Measurements from ENCODE around the gene RPTOR. TPM values are rescaled to one million over a fixed set of nuclear protein-coding genes. Genes with fewer than 3 reads are reported as not detected.

The RPTOR gene
- total RNA-seq, 1 experiment from 2014 or later, result 25.1 TPM

- H3K9me3 Mint-ChIP-seq, result no peaks in the 10 kb centered on the region
- no peaks in the 10 kb centered on the region for H4K20me1 ChIP-seq (ENCODE audit: control insufficient read depth, insufficient read depth, insufficient read length)
Observed at GRCh38 chr17:80593181-80593580, 48.5 kb downstream of the RPTOR start.

More at GRCh38 chr17:80593181-80593580, 48.5 kb downstream of the RPTOR start:
- no peaks in the 10 kb centered on the region for H3K4me1 ChIP-seq (ENCODE audit: insufficient read depth, low read length)
- H3K9me3 ChIP-seq (ENCODE audit: control insufficient read depth, low read depth, low read length), result no peaks in the 10 kb centered on the region
- Mint-ChIP-seq H3K27ac (no peak overlapping the region), H3K4me1 (peaks cover 11 to 25% of the 10 kb centered on the region in 2 experiments; a peak in 3 of 4 replicates), H3K36me3 (ENCODE audit: insufficient read depth in 1 of 3, low read depth in 3 of 3) (no peaks in the 10 kb centered on the region), H3K27me3 (ENCODE audit: low read depth) (no peaks in the 10 kb centered on the region; the same call in 1 of the 2 replicates), H3K4me3 (no peak overlapping the region)
- H3K79me2 ChIP-seq (ENCODE audit: insufficient read depth, low read length), result peaks cover 12% of the 10 kb centered on the region; the same call in 1 of the 2 replicates
- no peak overlapping the region for H3K4me2 ChIP-seq (ENCODE audit: insufficient read depth, insufficient read length, low read length)
- H3K56ac ChIP-seq (ENCODE audit: insufficient read length, low read depth, low read length), result no peak overlapping the region
- no peak overlapping the region for H3K4ac ChIP-seq (ENCODE audit: low read depth, low read length)
- no peak for TF ChIP-seq CTCF (conservative IDR thresholded peaks at IDR 0.05)
- no peak overlapping the region for H2BK12ac ChIP-seq (ENCODE audit: insufficient read length, low read depth, low read length)
- no peak overlapping the region for H3K18ac ChIP-seq (ENCODE audit: insufficient read length, low read depth, low read length)
- no peak overlapping the region for H4K5ac ChIP-seq (ENCODE audit: insufficient read length, low read depth, low read length)
- no peak overlapping the region for H2AK5ac ChIP-seq (ENCODE audit: insufficient read length, low read length)
- no peak overlapping the region for H3K14ac ChIP-seq (ENCODE audit: insufficient read depth, low read length)
- no peak overlapping the region for H3K9ac ChIP-seq (ENCODE audit: extremely low read depth, insufficient read length, low read length)
- WGBS (ENCODE audit: extremely low coverage, insufficient read length, low lambda C conversion rate), result no CpG with 5 or more reads among the region's 8 CpGs
- H2AFZ ChIP-seq (ENCODE audit: low read length), result no peak overlapping the region
- no peak overlapping the region for H2BK20ac ChIP-seq (ENCODE audit: low read depth, low read length, poor library complexity, severe bottlenecking)
- no peaks in the 10 kb centered on the region for H3K27me3 ChIP-seq (ENCODE audit: insufficient read depth, low read length)
- H4K8ac ChIP-seq (replicated peaks; ENCODE audit: insufficient read length, low read depth, low read length), result no peak overlapping the region
- H2BK5ac ChIP-seq (ENCODE audit: insufficient read length, low read length), result no peak overlapping the region
- H3T11ph ChIP-seq (ENCODE audit: low read length), result no peak overlapping the region
- no peak for DNase-seq
- H2BK15ac ChIP-seq (ENCODE audit: low read depth, low read length), result no peak overlapping the region
- H3K27ac ChIP-seq (ENCODE audit: insufficient read length, low read depth, low read length), result no peak overlapping the region
- H3K23me2 ChIP-seq (ENCODE audit: insufficient read length, low read depth, low read length, poor library complexity, severe bottlenecking), result no peaks in the 10 kb centered on the region
- H3K23ac ChIP-seq (ENCODE audit: insufficient read length, low read depth, low read length), result no peak overlapping the region
- H2BK120ac ChIP-seq (ENCODE audit: low read depth, low read length, poor library complexity, severe bottlenecking), result no peak overlapping the region
- no peak overlapping the region for H4K91ac ChIP-seq (ENCODE audit: insufficient read length, low read depth, low read length)
- H3K79me1 ChIP-seq (ENCODE audit: insufficient read depth, low read depth, low read length, poor library complexity, severe bottlenecking), result peaks cover 7% of the 10 kb centered on the region

All from H9 (cell line).